Epithelial cell of proximal tubule (primary cell): ENCODE data around the gene ACLY. TPM values are rescaled to one million over a fixed set of nuclear protein-coding genes. Genes with fewer than 3 reads are reported as not detected.

ENCODE experiments used
- DNase-seq: peaks from one replicate; pipeline ENCODE4 v3.0.0-alpha.2; 2011; ENCODE audit warnings: low read depth
- H3K4me3 ChIP-seq: 2 replicates; pipeline ENCODE4 v1.5.1; 2011; ENCODE audit warnings: low read depth, mild to moderate bottlenecking, low read length
- CTCF ChIP-seq: conservative IDR thresholded peaks from 2 replicates; pipeline ENCODE4 v1.5.1; 2012; ENCODE audit warnings: low read depth, mild to moderate bottlenecking, low read length
- total RNA-seq: library from RNA; depleted of rRNA; stranded (reverse); fragments of >200 nt; gene quantifications from 2 replicates; pipeline ENCODE4 v1.2.3, GENCODE V29; 2015

ACLY gene
- total RNA-seq, 1 donor from 2014 or later: 193 TPM

DNA sequence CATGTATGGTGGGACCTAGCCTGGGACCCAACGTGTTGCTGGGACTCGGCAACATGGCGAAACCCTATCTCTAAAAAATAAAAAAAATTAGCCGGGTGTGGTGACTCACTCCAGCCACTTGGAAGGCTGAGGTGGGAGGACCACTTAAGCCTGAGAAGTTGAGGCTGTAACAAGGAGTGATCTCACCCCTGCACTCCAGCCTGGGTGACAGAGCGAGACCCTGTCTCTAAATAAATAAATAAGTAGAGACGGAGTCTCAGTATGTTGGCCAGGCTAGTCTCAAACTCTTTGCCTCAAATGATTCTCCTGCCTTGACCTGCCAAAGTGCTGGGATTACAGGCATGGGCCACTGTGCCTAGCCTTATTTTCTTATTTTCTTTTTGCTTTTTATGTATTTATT, 37.8 kb upstream of the ACLY start:
- no peak for DNase-seq

DNA sequence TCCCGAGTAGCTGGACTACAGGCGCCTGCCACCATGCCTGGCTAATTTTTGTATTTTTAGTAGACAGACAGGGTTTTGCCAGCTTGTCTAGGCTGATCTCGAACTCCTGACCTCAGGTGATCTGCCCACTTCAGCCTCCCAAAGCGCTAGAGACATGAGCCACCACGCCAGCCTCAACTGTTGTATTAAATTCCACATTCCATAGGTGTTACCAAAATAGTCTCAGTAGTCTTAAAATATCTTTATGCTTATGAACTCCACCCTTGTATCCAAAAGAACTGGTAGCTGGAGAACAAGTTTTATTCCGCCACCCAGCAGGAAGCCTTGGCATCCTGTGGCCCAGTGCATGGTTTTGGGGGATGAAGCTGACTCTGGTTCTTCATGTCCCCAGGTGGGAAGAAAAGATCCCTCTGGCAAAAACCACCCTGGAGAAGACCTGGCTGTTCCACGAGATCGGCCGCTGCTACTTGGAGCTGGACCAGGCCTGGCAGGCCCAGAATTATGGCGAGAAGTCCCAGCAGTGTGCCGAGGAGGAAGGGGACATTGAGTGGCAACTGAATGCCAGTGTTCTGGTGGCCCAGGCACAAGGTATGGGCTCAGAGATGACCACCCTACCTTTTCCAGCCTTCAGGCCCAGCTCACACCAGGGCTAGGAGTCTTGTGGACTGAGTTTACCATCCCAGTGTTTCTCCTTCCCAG, 30.2 kb upstream of the ACLY start:
- no peak for DNase-seq
- no peak overlapping the region for H3K4me3 ChIP-seq
- TF ChIP-seq CTCF: no peak

More for the DNA sequence above, 37.8 kb upstream of the ACLY start:
- no peak overlapping the region for H3K4me3 ChIP-seq
- no peak for TF ChIP-seq CTCF

DNA sequence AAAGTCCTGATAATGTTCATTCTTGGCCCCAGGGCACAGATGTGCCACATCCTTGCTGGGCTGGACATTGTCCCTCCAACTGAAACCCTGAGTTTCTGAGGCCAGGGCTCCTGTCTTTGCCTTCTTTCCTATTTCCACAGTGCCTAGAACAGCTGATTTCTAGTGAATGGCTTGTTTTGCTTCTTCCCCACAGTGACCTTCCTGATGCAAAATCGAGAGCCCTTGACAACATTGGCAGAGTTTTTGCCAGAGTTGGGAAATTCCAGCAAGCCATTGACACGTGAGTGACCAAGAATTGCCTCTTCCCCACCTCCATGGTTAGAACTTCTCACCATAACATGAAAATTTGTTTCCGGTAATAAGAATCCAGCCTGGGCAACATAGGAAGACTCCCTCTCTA, 26.2 kb upstream of the ACLY start:
- TF ChIP-seq CTCF: no peak
- DNase-seq: no peak
- H3K4me3 ChIP-seq: no peak overlapping the region

DNA sequence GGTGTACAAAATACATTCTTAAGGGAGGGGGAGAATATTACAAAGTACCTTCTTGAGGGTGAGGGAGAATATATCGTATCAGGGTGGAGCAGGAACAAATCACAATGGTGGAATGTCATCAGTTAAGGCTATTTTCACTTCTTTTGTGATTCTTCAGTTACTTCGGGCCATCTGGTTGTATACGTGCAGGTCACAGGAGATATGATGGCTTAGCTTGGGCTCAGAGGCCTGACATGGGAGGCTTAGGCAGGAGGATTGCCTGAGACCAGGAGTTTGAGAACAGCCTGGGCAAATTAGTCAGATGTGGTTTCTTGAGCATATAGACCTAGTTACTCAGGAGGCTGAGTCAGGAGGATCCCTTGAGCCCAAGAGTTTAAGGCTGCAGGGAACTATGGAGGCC, 24.7 kb upstream of the ACLY start:
- DNase-seq: no peak
- TF ChIP-seq CTCF: no peak
- no peak overlapping the region for H3K4me3 ChIP-seq

- TF ChIP-seq CTCF: no peak
- no peak for DNase-seq
Observed at GRCh38 chr17:41942626-41943373, 24.0 kb upstream of the ACLY start.

DNA sequence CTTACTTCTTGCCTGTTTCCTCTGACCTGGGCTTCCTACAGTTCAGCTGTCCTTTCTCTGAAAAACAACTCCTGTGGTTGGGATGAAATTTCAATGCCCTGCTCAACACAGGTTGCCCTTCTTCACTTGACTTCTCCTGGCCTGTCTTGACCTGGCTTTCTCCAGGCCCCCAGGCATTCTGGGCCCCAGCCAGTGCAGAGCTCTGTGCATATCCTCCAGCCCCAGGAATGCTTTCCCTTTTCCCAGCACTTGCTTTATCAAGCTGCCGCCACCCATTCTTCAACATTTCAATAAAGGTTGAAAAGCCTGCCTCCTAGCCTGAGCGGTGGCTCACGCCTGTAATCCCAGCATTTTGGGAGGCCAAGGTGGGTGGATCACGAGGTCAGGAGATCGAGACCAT, 22.4 kb upstream of the ACLY start:
- H3K4me3 ChIP-seq: no peak overlapping the region
- no peak for DNase-seq
- TF ChIP-seq CTCF: no peak

More at GRCh38 chr17:41942626-41943373, 24.0 kb upstream of the ACLY start:
- no peak overlapping the region for H3K4me3 ChIP-seq

DNA sequence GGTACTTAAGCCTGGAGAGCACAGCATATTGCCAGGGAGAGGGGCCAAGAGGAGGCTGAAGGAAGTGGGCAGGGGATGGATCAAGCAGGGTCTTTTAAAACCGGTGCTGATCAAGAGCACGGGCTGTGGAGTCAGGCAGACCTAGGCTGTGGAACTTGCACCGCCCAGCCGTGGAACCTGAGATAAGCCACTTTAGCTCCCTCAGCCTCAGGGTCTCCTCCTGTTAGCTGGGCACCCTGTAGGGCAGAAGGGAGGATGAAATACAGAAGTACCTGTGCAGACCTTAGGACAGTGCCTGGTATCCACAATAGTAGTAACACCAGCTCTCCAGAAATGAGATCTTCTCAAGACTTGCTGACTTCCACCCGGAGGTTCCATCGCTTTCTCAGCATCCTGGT, 20.9 kb upstream of the ACLY start:
- TF ChIP-seq CTCF: no peak
- no peak overlapping the region for H3K4me3 ChIP-seq
- no peak for DNase-seq
